ENCODE results near the gene TMEM101.

DNA sequence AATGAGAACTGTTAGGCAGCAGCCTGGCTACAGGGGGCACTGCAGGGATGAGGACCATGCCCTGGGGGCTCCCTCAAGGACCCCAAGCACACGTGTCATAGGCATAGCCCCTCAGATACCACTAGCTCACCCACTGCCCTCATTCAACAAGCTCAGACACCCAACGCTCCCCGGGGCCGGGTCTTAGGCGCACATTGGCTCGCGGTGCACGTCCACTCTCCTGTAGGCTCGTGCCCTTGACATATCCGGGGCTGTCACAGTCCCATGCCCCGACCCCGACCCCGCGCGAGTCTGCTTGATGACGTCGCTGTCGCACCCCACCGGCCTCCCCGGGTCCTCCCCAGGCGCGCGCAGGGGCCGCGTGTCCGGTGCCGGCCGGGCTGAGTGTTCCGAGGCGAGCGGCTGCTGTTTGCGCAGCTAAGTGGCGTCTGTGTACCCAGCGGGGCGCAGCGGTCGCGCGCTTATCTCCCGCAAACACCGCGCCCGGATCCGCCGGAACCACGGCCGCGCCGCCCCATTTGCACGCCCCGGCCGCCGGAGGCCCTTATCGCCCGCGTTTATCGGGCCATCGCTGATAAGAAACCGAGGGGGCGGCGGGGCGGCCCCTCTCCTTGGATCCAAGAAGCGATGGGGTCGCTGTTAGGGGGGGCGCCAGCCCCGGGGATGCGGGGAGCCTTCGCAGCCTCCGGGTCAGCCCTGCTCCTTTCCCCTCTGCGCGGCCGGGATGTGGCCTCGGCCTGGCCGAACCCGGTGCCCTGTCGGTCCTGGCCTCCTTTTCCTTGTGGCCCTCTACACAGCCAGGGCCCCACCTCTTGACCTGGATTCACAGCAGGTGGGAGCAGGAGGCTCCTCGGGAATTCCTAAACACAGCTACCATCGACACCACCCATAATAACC is 31.0 kb downstream of the TMEM101 start:
- TF ChIP-seq, protein P1, sequence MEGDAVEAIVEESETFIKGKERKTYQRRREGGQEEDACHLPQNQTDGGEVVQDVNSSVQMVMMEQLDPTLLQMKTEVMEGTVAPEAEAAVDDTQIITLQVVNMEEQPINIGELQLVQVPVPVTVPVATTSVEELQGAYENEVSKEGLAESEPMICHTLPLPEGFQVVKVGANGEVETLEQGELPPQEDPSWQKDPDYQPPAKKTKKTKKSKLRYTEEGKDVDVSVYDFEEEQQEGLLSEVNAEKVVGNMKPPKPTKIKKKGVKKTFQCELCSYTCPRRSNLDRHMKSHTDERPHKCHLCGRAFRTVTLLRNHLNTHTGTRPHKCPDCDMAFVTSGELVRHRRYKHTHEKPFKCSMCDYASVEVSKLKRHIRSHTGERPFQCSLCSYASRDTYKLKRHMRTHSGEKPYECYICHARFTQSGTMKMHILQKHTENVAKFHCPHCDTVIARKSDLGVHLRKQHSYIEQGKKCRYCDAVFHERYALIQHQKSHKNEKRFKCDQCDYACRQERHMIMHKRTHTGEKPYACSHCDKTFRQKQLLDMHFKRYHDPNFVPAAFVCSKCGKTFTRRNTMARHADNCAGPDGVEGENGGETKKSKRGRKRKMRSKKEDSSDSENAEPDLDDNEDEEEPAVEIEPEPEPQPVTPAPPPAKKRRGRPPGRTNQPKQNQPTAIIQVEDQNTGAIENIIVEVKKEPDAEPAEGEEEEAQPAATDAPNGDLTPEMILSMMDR (IDR thresholded peaks at IDR 0.05 in 2 of 3, conservative IDR thresholded peaks at IDR 0.05 in 1 of 3; ENCODE audit: control insufficient read depth in 2 of 3, extremely low read depth in 1 of 3, insufficient read depth in 1 of 3, low read depth in 3 of 3, low read length in 3 of 3), result 0 out of 6 replicates have a peak, but pooled peaks of 1 of the 3 experiments have one; percentile 1
- TF ChIP-seq POLR2A (IDR thresholded peaks at IDR 0.05; ENCODE audit: low read depth, low read length) (no peak), POLR2AphosphoS5 (IDR thresholded peaks at IDR 0.05; ENCODE audit: low read length) (no peak), GABPA (IDR thresholded peaks at IDR 0.05; ENCODE audit: low read depth) (no peak)
